SK-N-SH (cell line): ENCODE results near the gene CTNNA3. TPM values are rescaled to one million over a fixed set of nuclear protein-coding genes. Genes with fewer than 3 reads are reported as not detected.

Experiments
- CTCF ChIA-PET: fragments of 300-600, 350-600 bp; formaldehyde crosslinking; extraction: SDS; loops from one replicate; lab custom pipeline; 2021; lab: Yijun Ruan, JAX
- POLR2A ChIA-PET: fragments of 350-600 bp; sonication (Branson Sonifier 250); formaldehyde crosslinking; extraction: SDS; loops from one replicate; lab custom pipeline; 2020; ENCODE audit warnings: antibody characterized with exemption, inconsistent platforms; lab: Yijun Ruan, JAX
- DNase-seq: peaks from one replicate; pipeline ENCODE4 v3.0.0; 2012
- H2AFZ ChIP-seq: fragments of 200-600 bp; sonication (generic); 2 replicates; pipeline ENCODE4 v1.8.1; 2016; ENCODE audit warnings: antibody characterized with exemption, mild to moderate bottlenecking, low read depth
- H3F3A ChIP-seq: fragments of 200-600 bp; sonication (generic); replicated peaks from 2 replicates; pipeline ENCODE3; 2016; ENCODE audit warnings: antibody characterized with exemption, mild to moderate bottlenecking; ENCODE audit not compliant: insufficient read depth
- H3K27ac ChIP-seq, 2 experiments: fragments of 200-500 bp in 1 of 2; fragments of 200-600 bp in 1 of 2; sonication (Bioruptor generic) in 1 of 2; sonication (generic), shearing (Covaris generic) in 1 of 2; 2 replicates each; pipeline versions ENCODE4 v1.5.1 to v1.6.1; 2014 to 2016; ENCODE audit warnings: low read depth in 2 of 2, inconsistent platforms in 1 of 2, low read length in 1 of 2, mild to moderate bottlenecking in 1 of 2, mixed read lengths in 1 of 2
- H3K27me3 ChIP-seq: fragments of 200-600 bp; sonication (generic), shearing (Covaris generic); 2 replicates; pipeline ENCODE4 v1.6.1; 2016; ENCODE audit warnings: mixed run types; ENCODE audit not compliant: insufficient read depth
- H3K36me3 ChIP-seq, 2 experiments: fragments of 200-500 bp in 1 of 2; fragments of 200-600 bp in 1 of 2; sonication (Bioruptor generic) in 1 of 2; sonication (generic) in 1 of 2; replicated peaks in 1 of 2; 2 replicates each; pipeline versions ENCODE3 to v1.5.1; 2014 to 2016; ENCODE audit warnings: low read length in 1 of 2, mild to moderate bottlenecking in 1 of 2; ENCODE audit not compliant: insufficient read depth in 2 of 2, control insufficient read depth in 1 of 2
- H3K4me1 ChIP-seq, 2 experiments: fragments of 200-500 bp in 1 of 2; fragments of 200-600 bp in 1 of 2; sonication (Bioruptor generic) in 1 of 2; sonication (generic), shearing (Covaris generic) in 1 of 2; 2 replicates each; pipeline versions ENCODE4 v1.5.1 to v1.6.1; 2014 to 2016; ENCODE audit warnings: low read depth in 1 of 2, low read length in 1 of 2, mixed run types in 1 of 2; ENCODE audit not compliant: insufficient read depth in 2 of 2, control insufficient read depth in 1 of 2
- H3K4me2 ChIP-seq: fragments of 200-600 bp; sonication (generic), shearing (Covaris generic); 2 replicates; pipeline ENCODE4 v1.6.1; 2017; ENCODE audit warnings: mixed run types
- H3K4me3 ChIP-seq, 2 experiments: fragments of 200-500 bp in 1 of 2; fragments of 200-600 bp in 1 of 2; sonication (Bioruptor generic) in 1 of 2; sonication (generic), shearing (Covaris generic) in 1 of 2; 2 replicates each; pipeline versions ENCODE4 v1.5.1 to v1.8.1; 2014 to 2016; ENCODE audit warnings: low read depth in 2 of 2, inconsistent platforms in 1 of 2, low read length in 1 of 2, mild to moderate bottlenecking in 1 of 2, mixed read lengths in 1 of 2, moderate library complexity in 1 of 2
- H3K79me2 ChIP-seq: fragments of 200-600 bp; sonication (generic); 2 replicates; pipeline ENCODE4 v1.8.1; 2017; ENCODE audit warnings: mild to moderate bottlenecking; ENCODE audit not compliant: insufficient read depth
- H3K9ac ChIP-seq: fragments of 200-600 bp; sonication (generic); 2 replicates; pipeline ENCODE4 v1.6.1; 2017; ENCODE audit warnings: mixed run types
- H3K9me2 ChIP-seq: fragments of 200-600 bp; sonication (generic); 2 replicates; pipeline ENCODE4 v1.6.1; 2017; ENCODE audit warnings: mixed run types
- H3K9me3 ChIP-seq: fragments of 200-600 bp; sonication (generic); 2 replicates; pipeline ENCODE4 v1.6.1; 2017; ENCODE audit warnings: mixed run types, mild to moderate bottlenecking, moderate library complexity
- H4K20me1 ChIP-seq: fragments of 200-600 bp; sonication (generic); 2 replicates; pipeline ENCODE4 v1.6.1; 2017; ENCODE audit warnings: mild to moderate bottlenecking, mixed run types; ENCODE audit not compliant: insufficient read depth
- CHD2 ChIP-seq: fragments of 150-350 bp; IDR thresholded peaks from 2 replicates; pipeline ENCODE4 v1.6.1; 2018; ENCODE audit warnings: low read length; ENCODE audit not compliant: partially characterized antibody
- EP300 ChIP-seq, 2 experiments: IDR thresholded peaks; 2 replicates each; pipeline versions ENCODE4 v1.4.0 to v1.6.1; 2012; ENCODE audit warnings: borderline replicate concordance in 1 of 2, low read depth in 1 of 2, low read length in 1 of 2
- FOXJ3 ChIP-seq: sonication (generic); formaldehyde crosslinking; IDR thresholded peaks from 2 replicates; pipeline ENCODE4 v1.5.1; 2020; ENCODE audit warnings: mild to moderate bottlenecking, missing genetic modification reagents
- FOXM1 ChIP-seq: IDR thresholded peaks from 2 replicates; pipeline ENCODE4 v1.4.0; 2012; ENCODE audit warnings: low read depth, mild to moderate bottlenecking
- GABPA ChIP-seq: IDR thresholded peaks from 2 replicates; pipeline ENCODE4 v1.4.0; 2012; ENCODE audit warnings: low read depth, mild to moderate bottlenecking
- JUND ChIP-seq: IDR thresholded peaks from 2 replicates; pipeline ENCODE4 v1.4.0; 2012
- NFIC ChIP-seq: IDR thresholded peaks from 2 replicates; pipeline ENCODE4 v1.4.0; 2012; ENCODE audit warnings: borderline replicate concordance
- NRF1 ChIP-seq: IDR thresholded peaks from 2 replicates; pipeline ENCODE4 v1.6.1; 2012; ENCODE audit warnings: low read depth, mild to moderate bottlenecking, low read length
- POLR2AphosphoS5 ChIP-seq: IDR thresholded peaks from 2 replicates; pipeline ENCODE4 v1.6.1; 2012; ENCODE audit warnings: low read depth, low read length
- RAD21 ChIP-seq: IDR thresholded peaks from 2 replicates; pipeline ENCODE4 v1.6.1; 2012; ENCODE audit warnings: mild to moderate bottlenecking, low read length
- RCOR1 ChIP-seq: fragments of 150-350 bp; IDR thresholded peaks from 2 replicates; pipeline ENCODE4 v1.6.1; 2017; ENCODE audit warnings: antibody characterized with exemption, low read length
- RFX5 ChIP-seq: IDR thresholded peaks from 2 replicates; pipeline ENCODE4 v1.6.1; 2012; ENCODE audit warnings: mild to moderate bottlenecking, improper control_type of control experiment, low read length
- RXRA ChIP-seq: IDR thresholded peaks from 2 replicates; pipeline ENCODE4 v1.4.0; 2012; ENCODE audit warnings: low read depth, mild to moderate bottlenecking, borderline replicate concordance
- SIN3A ChIP-seq: IDR thresholded peaks from 2 replicates; pipeline ENCODE4 v1.6.1; 2012; ENCODE audit warnings: low read depth, mild to moderate bottlenecking, low read length, moderate library complexity, borderline replicate concordance
- TAF1 ChIP-seq: IDR thresholded peaks from 2 replicates; pipeline ENCODE4 v1.6.1; 2012; ENCODE audit warnings: low read depth, mild to moderate bottlenecking, low read length, moderate library complexity, borderline replicate concordance
- YY1 ChIP-seq: IDR thresholded peaks from 2 replicates; pipeline ENCODE4 v1.4.0; 2012; ENCODE audit warnings: low read depth, mild to moderate bottlenecking
- WGBS: methylation state at CpG from one replicate; pipeline ENCODE4 v1.1.6; 2017; ENCODE audit warnings: low lambda C conversion rate; 5-methylcytosine and 5-hydroxymethylcytosine counted together
- polyA plus RNA-seq, 3 experiments: library from polyadenylated mRNA; depleted of rRNA; stranded (reverse); fragments of >200 nt; gene quantifications; 2 replicates each; pipeline ENCODE4 v1.2.3, GENCODE V29; 2012
- TF ChIP-seq, protein P1 (sequence below): fragments of 150-350 bp; IDR thresholded peaks from 2 replicates; pipeline ENCODE4 v1.6.1; 2017; ENCODE audit warnings: antibody characterized with exemption, low read length, low read depth, borderline replicate concordance
- TF ChIP-seq, protein P2 (sequence below): fragments of 150-350 bp; IDR thresholded peaks from 2 replicates; pipeline ENCODE4 v1.6.1; 2016; ENCODE audit warnings: mild to moderate bottlenecking, low read depth, low read length
- TF ChIP-seq, protein P3 (sequence below): IDR thresholded peaks from 2 replicates; pipeline ENCODE4; 2012
- TF ChIP-seq, protein P4 (sequence below): IDR thresholded peaks from 2 replicates; pipeline ENCODE4 v1.4.0; 2012; ENCODE audit warnings: low read depth, borderline replicate concordance

Gene CTNNA3
- polyA plus RNA-seq, 1 of the 3 experiments (the other 2 are of a cell fraction) = not detected

DNA sequence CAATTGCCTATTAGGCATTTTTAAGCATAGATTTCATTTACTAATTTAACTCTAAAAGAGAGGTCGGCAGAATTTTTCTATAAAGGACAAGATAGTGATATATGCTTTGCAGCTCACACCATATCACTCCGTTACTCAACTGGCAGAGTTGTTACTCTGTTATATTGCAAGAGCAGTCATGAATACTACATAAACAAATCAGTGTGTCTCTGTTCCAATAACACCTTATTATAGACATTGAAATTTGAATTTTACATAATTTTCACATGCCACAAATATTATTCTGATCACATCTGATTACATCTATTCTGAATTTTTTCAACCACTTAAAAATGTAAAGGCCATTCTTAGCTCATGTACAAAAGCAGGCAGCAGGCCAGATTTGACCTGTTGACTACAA, 1624.1 kb downstream of the CTNNA3 start:
- ChIA-PET POLR2A (no interaction called here), CTCF (no interaction called here)
- Histone ChIP-seq H3K27ac (no peak overlapping the region), H4K20me1 (no peaks in the 10 kb centered on the region), H3K4me3 (no peak overlapping the region), H2AFZ (no peak overlapping the region), H3K9me3 (no peaks in the 10 kb centered on the region), H3K9ac (no peak overlapping the region), H3K27me3 (no peaks in the 10 kb centered on the region), H3K36me3 (no peaks in the 10 kb centered on the region), H3K79me2 (no peaks in the 10 kb centered on the region), H3K9me2 (no peaks in the 10 kb centered on the region), H3K4me2 (no peak overlapping the region), H3F3A (no peaks in the 10 kb centered on the region), H3K4me1 (no peaks in the 10 kb centered on the region)
- TF ChIP-seq CHD2 (no peak), SIN3A (no peak)
- DNase-seq = no peak
- 23% methylated on average over 2 of the region's 2 CpGs for WGBS

DNA sequence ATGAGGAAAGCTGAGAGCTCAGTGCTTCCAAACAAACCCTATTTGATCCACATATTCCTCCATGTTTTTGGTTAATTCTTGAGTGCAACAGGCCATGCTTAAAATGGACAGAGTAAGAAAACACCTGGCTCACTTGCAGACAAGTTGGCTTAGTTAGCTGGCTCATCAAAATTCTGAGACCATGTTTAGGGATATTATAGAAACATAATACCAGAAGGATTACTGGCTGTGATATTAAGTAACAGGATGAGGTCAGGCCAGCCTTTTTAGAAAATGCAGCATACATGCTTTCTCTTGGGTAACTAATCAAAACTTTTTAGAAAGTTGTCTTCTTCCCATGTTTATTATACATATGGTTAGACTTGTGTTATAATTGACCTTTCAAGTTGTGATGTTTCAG, 1637.4 kb downstream of the CTNNA3 start:
- no peak for DNase-seq
- Histone ChIP-seq H3K27me3 (no peaks in the 10 kb centered on the region), H3K4me3 (no peak overlapping the region), H3K9me3 (no peaks in the 10 kb centered on the region), H4K20me1 (no peaks in the 10 kb centered on the region), H3K4me1 (no peaks in the 10 kb centered on the region), H3K9ac (no peak overlapping the region)
- POLR2A ChIA-PET = no interaction called here
- TF ChIP-seq, protein P1, sequence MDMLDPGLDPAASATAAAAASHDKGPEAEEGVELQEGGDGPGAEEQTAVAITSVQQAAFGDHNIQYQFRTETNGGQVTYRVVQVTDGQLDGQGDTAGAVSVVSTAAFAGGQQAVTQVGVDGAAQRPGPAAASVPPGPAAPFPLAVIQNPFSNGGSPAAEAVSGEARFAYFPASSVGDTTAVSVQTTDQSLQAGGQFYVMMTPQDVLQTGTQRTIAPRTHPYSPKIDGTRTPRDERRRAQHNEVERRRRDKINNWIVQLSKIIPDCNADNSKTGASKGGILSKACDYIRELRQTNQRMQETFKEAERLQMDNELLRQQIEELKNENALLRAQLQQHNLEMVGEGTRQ = no peak
- no peak for TF ChIP-seq JUND
- TF ChIP-seq GABPA = no peak
- no peak for TF ChIP-seq EP300 (IDR thresholded peaks at IDR 0.05; ENCODE audit: borderline replicate concordance in 1 of 2, low read depth in 1 of 2, low read length in 1 of 2)
- TF ChIP-seq RXRA = no peak
- no peak for TF ChIP-seq YY1
- TF ChIP-seq FOXM1 = no peak
- TF ChIP-seq, protein P2, sequence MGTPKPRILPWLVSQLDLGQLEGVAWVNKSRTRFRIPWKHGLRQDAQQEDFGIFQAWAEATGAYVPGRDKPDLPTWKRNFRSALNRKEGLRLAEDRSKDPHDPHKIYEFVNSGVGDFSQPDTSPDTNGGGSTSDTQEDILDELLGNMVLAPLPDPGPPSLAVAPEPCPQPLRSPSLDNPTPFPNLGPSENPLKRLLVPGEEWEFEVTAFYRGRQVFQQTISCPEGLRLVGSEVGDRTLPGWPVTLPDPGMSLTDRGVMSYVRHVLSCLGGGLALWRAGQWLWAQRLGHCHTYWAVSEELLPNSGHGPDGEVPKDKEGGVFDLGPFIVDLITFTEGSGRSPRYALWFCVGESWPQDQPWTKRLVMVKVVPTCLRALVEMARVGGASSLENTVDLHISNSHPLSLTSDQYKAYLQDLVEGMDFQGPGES = no peak
- TF ChIP-seq NFIC = no peak
- no peak for TF ChIP-seq RAD21
- no peak for TF ChIP-seq FOXJ3
- no peak for TF ChIP-seq RFX5
- TF ChIP-seq, protein P3, sequence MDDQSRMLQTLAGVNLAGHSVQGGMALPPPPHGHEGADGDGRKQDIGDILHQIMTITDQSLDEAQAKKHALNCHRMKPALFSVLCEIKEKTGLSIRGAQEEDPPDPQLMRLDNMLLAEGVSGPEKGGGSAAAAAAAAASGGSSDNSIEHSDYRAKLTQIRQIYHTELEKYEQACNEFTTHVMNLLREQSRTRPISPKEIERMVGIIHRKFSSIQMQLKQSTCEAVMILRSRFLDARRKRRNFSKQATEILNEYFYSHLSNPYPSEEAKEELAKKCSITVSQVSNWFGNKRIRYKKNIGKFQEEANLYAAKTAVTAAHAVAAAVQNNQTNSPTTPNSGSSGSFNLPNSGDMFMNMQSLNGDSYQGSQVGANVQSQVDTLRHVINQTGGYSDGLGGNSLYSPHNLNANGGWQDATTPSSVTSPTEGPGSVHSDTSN = no peak
- TF ChIP-seq TAF1 = no peak
- no peak for TF ChIP-seq SIN3A
- TF ChIP-seq, protein P4, sequence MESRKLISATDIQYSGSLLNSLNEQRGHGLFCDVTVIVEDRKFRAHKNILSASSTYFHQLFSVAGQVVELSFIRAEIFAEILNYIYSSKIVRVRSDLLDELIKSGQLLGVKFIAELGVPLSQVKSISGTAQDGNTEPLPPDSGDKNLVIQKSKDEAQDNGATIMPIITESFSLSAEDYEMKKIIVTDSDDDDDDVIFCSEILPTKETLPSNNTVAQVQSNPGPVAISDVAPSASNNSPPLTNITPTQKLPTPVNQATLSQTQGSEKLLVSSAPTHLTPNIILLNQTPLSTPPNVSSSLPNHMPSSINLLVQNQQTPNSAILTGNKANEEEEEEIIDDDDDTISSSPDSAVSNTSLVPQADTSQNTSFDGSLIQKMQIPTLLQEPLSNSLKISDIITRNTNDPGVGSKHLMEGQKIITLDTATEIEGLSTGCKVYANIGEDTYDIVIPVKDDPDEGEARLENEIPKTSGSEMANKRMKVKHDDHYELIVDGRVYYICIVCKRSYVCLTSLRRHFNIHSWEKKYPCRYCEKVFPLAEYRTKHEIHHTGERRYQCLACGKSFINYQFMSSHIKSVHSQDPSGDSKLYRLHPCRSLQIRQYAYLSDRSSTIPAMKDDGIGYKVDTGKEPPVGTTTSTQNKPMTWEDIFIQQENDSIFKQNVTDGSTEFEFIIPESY = no peak
- TF ChIP-seq NRF1 = no peak
- TF ChIP-seq POLR2AphosphoS5 = no peak
- TF ChIP-seq RCOR1 = no peak
- no peak for TF ChIP-seq CHD2
- TF ChIP-seq, all 33 proteins: peak for 0
- no peak overlapping the region for H3K27ac ChIP-seq
- CTCF ChIA-PET = no interaction called here
- H3K36me3 ChIP-seq = no peaks in the 10 kb centered on the region
- H3F3A ChIP-seq = no peaks in the 10 kb centered on the region
- no peak overlapping the region for H3K4me2 ChIP-seq
- no peaks in the 10 kb centered on the region for H3K79me2 ChIP-seq
- no peak overlapping the region for H2AFZ ChIP-seq
- H3K9me2 ChIP-seq = no peaks in the 10 kb centered on the region
